CD4-positive, alpha-beta T cell treated with Interleukin-17A for 1 hour (primary cell): Measurements from ENCODE around the gene SLC35F3.
"Not testable (repeated sequence)": the region's sequence is repeated elsewhere in the genome, so short reads cannot be mapped to it uniquely, and the experiment has no call there.

ENCODE experiments used
- DNase-seq: peaks from one replicate; pipeline ENCODE4 v3.0.0-alpha.2; 2020

SLC35F3 gene

GRCh38 chr1:234152344-234152743 lies 247.9 kb downstream of the SLC35F3 start:
- not testable (repeated sequence) for DNase-seq

- DNase-seq, result peak; percentile 50
Measured at GRCh38 chr1:234154320-234155251, 250.1 kb downstream of the SLC35F3 start.

DNA sequence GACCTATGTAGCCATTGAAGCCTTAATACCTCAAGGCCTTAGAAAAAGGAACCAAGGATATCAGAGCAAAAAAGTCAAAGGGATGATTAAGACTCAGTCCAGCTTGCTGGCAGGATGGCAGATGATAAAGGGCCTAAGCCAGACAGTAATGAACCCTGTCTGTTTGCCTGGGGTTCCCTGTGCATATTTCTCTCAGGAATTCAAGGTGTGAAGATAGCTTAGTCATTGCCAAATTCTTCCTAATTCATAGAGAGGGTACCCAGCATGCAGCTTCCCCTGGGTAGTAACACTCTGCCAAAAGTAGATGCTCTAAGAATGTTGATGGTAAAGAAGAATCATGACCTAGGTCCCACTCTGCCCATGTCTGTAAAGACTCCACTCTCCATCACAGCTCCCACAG lies 258.2 kb downstream of the SLC35F3 start:
- DNase-seq, result no peak

GRCh38 chr1:234163267-234163919 lies 258.9 kb downstream of the SLC35F3 start:
- DNase-seq, result no peak

- DNase-seq, result no peak
Measured at GRCh38 chr1:234164098-234164709, 259.7 kb downstream of the SLC35F3 start.

GRCh38 chr1:234168061-234168724 lies 263.7 kb downstream of the SLC35F3 start:
- DNase-seq, result no peak

DNA sequence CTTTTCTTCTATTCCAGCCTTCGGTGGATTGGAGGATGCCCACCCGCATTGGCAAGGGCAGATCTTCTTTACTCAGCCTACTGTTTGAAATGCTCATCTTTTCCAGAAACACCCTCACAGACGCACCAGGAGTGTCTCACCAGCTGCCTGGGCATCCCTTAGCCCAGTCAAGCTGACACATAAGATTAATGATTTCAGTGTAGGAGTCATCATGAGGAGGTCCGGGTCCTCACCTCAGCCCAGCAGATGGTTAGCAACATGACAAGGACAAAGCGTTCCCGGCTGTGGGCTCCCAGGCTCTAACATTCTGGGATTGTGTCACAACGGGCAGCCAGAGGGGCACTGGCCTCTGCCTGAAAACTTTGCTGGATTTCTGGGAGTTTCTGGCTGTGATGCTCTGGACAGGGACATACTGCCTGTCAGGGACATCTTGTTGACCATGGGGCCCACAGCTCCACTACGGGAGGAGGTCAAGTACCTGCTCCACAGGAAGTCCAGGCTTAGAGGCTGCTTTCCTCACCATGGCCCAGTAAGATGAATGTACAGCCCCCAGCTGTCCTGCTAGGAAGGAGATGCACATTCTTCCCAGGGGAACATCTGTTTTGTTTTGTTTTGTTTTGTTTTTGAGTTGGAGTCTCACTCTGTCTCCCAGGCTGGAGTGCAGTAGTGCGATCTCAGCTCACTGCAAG lies 264.8 kb downstream of the SLC35F3 start:
- no peak for DNase-seq

DNA sequence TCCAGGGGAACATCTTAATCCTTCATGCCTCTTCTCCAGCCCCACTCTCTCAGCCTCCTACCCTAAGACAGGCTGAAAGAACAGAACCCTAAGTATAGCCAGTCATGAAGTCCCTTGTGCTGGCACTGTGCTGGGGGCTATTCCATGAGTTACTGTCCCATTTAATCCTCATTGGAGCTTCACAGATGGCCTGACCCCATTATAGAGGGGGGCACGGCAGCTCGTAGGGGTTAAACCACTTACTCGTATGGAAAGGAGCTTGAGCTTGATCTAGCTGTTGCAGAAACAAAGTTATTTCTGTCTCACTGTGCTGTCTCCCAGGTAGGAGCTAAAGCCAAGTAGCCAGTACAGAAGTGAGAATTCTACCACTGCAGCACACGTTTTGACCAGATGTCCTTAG lies 265.6 kb downstream of the SLC35F3 start:
- DNase-seq, result no peak

DNA sequence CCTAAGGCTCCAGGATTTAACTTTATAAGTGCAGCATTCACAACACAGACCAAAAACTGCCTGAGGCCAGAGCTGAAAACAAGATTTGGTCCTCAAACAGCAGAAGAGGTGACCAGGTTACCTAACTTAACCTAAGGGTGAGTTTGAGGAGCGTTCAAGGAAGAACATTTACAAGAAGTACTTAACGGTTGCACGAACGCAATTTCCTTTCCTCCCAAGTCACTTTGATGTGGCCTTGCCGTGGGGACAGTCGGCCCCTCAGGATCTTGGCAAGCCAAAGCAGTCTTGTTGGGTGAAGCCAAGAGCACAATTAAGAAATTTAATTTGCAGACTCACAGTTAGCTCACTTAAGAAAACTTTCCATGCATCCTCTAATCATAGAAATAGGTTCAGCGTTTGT lies 266.1 kb downstream of the SLC35F3 start:
- DNase-seq, result no peak

DNA sequence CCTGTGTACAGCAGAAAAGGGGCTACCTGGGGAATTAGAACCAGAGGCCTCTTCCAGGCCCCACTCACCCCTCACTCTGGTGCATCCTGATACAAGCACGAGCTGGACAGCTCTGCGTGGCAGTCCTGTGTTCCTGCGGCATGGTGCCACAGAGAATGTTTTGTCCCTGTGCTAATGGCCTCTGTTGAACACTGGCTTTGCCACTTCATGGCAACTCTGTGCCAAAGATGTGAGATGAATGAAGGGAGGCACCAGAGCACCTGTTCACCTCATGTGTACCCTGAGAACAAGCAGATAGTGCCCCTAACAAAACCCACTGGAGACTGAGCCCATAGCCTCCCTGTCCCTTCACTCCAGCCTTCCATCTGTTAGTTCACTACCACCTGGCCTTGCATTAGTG lies 269.5 kb downstream of the SLC35F3 start:
- no peak for DNase-seq

- no peak for DNase-seq
Measured at GRCh38 chr1:234175363-234175762, 270.9 kb downstream of the SLC35F3 start.

- no peak for DNase-seq
Measured at GRCh38 chr1:234176000-234176399, 271.5 kb downstream of the SLC35F3 start.

DNA sequence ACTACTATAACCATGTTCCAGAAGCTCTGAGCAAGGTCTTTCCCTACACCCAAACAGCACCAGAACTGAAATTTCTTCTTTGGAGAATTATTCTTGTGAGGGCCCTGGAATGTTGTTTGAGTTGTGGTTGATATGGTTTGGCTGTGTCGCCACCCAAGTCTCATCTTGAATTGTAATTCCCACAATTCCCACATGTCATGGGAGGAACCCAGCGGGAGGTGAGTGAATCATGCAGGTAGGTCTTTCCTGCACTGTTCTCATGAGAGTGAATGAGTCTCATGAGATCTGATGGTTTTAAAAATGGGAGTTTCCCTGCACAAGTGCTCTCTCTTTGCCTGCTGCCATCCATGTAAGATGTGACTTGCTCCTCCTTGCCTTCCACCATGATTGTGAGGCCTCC lies 272.4 kb downstream of the SLC35F3 start:
- DNase-seq, result not testable (repeated sequence)

DNA sequence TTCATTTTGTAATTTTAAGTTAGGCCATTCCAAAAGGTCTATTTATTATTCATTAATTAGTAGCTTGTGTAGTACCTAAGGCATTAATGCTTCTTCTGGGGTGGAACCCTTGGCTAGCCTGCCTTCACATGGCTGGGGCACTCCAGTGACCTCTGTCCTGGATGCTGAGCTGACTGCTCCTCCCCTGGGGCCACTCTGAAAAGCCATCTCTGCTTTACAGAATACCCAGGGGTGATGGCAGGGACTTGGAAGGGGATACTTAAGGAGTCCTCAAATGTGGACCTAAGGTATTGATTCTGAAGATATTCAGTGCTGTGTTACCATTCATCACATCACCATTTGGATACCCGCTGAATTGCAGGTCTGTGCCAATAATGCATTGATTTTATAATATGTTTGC lies 281.0 kb downstream of the SLC35F3 start:
- no peak for DNase-seq

GRCh38 chr1:234186037-234186688 lies 281.7 kb downstream of the SLC35F3 start:
- DNase-seq, result no peak

DNA sequence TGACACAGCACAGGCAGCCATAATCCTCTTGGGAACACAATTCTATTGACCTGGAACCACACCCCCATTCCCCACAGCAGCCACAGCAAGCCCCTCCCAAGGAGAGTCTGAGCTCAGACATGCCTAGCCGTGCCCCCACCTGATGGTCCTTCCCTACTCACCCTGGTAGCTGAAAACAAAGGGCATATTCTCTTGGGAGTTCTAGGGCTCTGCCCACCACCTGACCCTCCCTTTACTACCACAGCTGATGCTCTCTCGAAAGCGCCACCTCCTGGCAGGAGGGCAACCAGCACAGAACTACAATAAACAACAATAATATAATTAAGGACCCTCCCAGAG lies 283.9 kb downstream of the SLC35F3 start:
- no peak for DNase-seq

DNA sequence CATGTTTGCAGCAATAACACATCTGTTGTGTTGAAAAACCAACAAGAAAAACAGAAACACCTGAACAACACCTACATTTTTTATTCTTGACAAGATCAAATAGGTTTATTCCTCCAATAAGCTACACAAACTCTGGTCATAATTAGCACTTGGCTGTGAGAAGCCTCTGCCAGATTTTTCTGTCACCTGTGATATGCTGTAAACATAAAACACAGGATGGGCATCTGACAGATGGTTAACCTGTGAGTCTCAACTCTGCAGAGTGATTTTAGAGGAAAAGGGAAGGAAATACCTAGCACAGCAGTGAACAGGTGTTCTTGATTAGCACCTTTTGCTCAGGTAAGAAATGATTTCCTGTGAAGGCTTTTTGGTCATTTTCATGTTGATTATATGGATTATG lies 293.4 kb downstream of the SLC35F3 start:
- DNase-seq, result no peak

DNA sequence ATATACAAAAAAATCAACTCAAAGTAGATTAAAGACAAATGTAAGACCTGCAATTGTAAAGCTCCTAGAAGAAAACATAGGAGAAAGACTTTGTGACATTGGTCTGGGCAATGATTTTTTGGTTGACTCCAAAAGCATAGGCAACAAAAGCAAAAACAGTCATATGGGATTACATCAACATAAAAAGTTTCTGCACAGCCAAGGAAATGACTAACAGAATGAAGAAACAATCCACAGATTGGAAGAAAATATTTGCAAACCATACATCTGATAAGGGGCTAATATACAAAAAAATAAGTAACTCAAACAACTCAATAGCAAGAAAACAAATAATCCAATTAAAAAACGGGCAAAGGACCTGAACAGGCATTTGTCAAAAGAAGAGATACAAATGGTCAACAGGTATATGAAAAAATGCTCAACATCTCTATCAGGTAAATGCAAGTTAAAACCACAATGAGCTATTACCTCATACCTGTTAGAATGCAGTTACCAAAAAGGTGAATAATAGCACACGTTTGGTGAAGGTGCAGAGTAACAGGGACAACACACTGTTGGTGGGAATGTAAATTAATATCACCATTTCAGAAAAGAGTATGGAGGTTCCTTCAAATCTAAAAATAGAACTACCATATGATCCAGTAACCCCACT lies 295.1 kb downstream of the SLC35F3 start:
- DNase-seq, result no peak

- DNase-seq, result no peak
Measured at GRCh38 chr1:234200566-234200965, 296.1 kb downstream of the SLC35F3 start.

- DNase-seq, result no peak
Measured at GRCh38 chr1:234201600-234201999, 297.1 kb downstream of the SLC35F3 start.

GRCh38 chr1:234205966-234206365 lies 301.5 kb downstream of the SLC35F3 start:
- no peak for DNase-seq
